Tibial nerve (tissue), 4 donors: ENCODE results near the gene KLC1.

Source experiments
- EP300 ChIP-seq, 2 donors: sonication (generic); formaldehyde crosslinking; IDR thresholded peaks; one replicate each; pipeline ENCODE4 v1.6.1; 2017; ENCODE audit warnings: antibody characterized with exemption in 2 of 2, mild to moderate bottlenecking in 1 of 2
- TF ChIP-seq, protein P1 (sequence below), 5 experiments: fragments of 200-600 bp in 3 of 5; fragments of 450-650 bp in 2 of 5; sonication (generic) in 3 of 5; IDR thresholded peaks; one replicate each; pipeline ENCODE4 v1.5.1; 2016 to 2019; ENCODE audit warnings: antibody characterized with exemption in 5 of 5, mild to moderate bottlenecking in 3 of 5, moderate library complexity in 2 of 5

DNA sequence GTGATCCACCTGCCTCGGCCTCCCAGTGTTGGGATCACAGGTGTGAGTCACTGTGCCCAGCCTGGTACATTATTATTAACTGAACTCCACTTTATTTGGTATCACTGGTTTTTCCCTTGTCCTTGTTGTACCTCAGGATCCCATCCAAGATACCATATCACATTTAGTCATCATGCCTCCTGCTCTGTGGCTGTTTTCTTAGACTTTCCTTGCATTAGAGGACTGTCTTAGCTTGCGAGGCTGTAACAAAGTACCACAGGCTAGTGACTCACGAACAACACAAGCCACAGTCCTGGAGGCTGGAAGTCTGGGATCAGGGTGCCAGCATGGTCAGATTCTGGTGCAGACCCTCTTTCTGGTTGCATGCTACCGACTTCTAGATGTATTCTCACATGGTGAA is 12.2 kb downstream of the KLC1 start:
- TF ChIP-seq, protein P1, sequence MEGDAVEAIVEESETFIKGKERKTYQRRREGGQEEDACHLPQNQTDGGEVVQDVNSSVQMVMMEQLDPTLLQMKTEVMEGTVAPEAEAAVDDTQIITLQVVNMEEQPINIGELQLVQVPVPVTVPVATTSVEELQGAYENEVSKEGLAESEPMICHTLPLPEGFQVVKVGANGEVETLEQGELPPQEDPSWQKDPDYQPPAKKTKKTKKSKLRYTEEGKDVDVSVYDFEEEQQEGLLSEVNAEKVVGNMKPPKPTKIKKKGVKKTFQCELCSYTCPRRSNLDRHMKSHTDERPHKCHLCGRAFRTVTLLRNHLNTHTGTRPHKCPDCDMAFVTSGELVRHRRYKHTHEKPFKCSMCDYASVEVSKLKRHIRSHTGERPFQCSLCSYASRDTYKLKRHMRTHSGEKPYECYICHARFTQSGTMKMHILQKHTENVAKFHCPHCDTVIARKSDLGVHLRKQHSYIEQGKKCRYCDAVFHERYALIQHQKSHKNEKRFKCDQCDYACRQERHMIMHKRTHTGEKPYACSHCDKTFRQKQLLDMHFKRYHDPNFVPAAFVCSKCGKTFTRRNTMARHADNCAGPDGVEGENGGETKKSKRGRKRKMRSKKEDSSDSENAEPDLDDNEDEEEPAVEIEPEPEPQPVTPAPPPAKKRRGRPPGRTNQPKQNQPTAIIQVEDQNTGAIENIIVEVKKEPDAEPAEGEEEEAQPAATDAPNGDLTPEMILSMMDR (IDR thresholded peaks at IDR 0.05) = no peak
- TF ChIP-seq EP300 (IDR thresholded peaks at IDR 0.05) = no peak
